Thyroid gland (tissue), 4 donors: ENCODE results near the gene CASR.

ENCODE experiments used
- CTCF ChIP-seq, 6 experiments: fragments of 200-600 bp in 3 of 6; fragments of 450-650 bp in 3 of 6; sonication (generic) in 3 of 6; IDR thresholded peaks; one replicate each; pipeline ENCODE4 v1.5.1; 2016 to 2019; ENCODE audit warnings: antibody characterized with exemption in 6 of 6, mild to moderate bottlenecking in 2 of 6, inconsistent platforms in 1 of 6, moderate library complexity in 1 of 6
- POLR2A ChIP-seq, 2 donors: fragments of 450-650 bp; IDR thresholded peaks; one replicate each; pipeline ENCODE4 v1.6.1; 2017; ENCODE audit warnings: antibody characterized with exemption in 2 of 2, mild to moderate bottlenecking in 2 of 2, moderate library complexity in 1 of 2

- TF ChIP-seq CTCF (IDR thresholded peaks at IDR 0.05) (no peak), POLR2A (IDR thresholded peaks at IDR 0.05) (no peak)
These were observed 138.9 kb downstream of the CASR start for GRCh38 chr3:122322095-122323075.
